Measurements from ENCODE around the gene RNU1-1.
"Not testable (repeated sequence)": the region's sequence is repeated elsewhere in the genome, so short reads cannot be mapped to it uniquely, and the experiment has no call there.

GRCh38 chr1:16535898-16536297, 21.8 kb upstream of the RNU1-1 start:
- not testable (repeated sequence) for TF ChIP-seq CTCF, EP300, POLR2A, POLR2AphosphoS5 (IDR thresholded peaks at IDR 0.05)

All from stomach (tissue), 4 donors.